NCI-H146 treated with DMSO at 0.1 percent for 48 hours (cell line): ENCODE measurements around the gene SPSB1.
"Not testable (repeated sequence)": the region's sequence is repeated elsewhere in the genome, so short reads cannot be mapped to it uniquely, and the experiment has no call there.

Experiments
- DNase-seq: peaks from one replicate; lab custom pipeline; 2025; ENCODE audit not compliant: unreplicated experiment; lab: John Stamatoyannopoulos, UW

SPSB1 gene

GRCh38 chr1:9362488-9362887 is 69.8 kb downstream of the SPSB1 start:
- DNase-seq = no peak

DNA sequence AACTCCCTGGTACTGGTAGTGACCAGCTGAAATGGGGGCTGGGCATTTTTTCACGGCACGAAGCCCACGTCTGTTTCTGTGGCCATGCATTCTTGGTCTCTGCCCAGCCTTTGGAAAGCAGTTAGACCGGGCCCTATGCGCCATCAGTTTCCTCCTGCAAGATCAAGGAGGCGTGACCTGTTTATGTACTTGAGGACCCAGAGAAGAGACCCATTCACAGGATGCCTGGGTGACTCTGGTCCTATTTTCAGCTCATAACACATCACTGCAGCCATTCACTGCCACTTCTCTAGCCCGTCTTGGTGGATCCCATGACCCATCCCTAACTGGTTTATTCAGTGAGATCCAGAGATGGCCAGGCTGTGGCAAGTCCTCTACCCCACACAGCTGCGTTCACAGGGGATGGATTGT is 70.4 kb downstream of the SPSB1 start:
- no peak for DNase-seq

- DNase-seq = no peak
These were observed 73.6 kb downstream of the SPSB1 start for GRCh38 chr1:9366298-9366697.

- no peak for DNase-seq
These were observed 74.5 kb downstream of the SPSB1 start for GRCh38 chr1:9366943-9367780.

GRCh38 chr1:9367806-9368205 is 75.1 kb downstream of the SPSB1 start:
- no peak for DNase-seq

DNA sequence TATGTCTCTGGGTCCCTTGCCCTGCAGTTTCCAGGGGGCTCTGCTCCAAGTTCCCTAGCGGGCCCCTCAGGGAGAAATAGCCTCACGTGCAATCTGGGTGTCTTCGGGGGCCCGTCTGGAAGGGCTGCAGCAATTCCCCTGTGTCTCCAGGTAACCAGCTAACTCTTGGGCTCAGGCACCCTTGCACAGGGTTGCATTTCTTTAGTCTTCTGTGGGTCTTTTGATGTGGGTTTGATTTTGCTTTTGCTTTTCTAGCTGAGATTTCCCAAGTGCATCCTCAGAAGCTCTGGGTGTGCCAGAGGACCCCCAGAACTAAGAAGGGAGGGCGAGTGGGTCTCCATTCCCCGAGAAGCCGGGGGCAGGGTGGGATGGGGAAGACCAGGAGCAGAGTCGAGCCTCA is 75.7 kb downstream of the SPSB1 start:
- DNase-seq = no peak

GRCh38 chr1:9369964-9370788 is 77.5 kb downstream of the SPSB1 start:
- DNase-seq = no peak

- DNase-seq = no peak
These were observed 78.8 kb downstream of the SPSB1 start for GRCh38 chr1:9371391-9371935.

GRCh38 chr1:9371951-9372350 is 79.3 kb downstream of the SPSB1 start:
- no peak for DNase-seq

- DNase-seq = no peak
These were observed 80.9 kb downstream of the SPSB1 start for GRCh38 chr1:9373619-9374018.

DNA sequence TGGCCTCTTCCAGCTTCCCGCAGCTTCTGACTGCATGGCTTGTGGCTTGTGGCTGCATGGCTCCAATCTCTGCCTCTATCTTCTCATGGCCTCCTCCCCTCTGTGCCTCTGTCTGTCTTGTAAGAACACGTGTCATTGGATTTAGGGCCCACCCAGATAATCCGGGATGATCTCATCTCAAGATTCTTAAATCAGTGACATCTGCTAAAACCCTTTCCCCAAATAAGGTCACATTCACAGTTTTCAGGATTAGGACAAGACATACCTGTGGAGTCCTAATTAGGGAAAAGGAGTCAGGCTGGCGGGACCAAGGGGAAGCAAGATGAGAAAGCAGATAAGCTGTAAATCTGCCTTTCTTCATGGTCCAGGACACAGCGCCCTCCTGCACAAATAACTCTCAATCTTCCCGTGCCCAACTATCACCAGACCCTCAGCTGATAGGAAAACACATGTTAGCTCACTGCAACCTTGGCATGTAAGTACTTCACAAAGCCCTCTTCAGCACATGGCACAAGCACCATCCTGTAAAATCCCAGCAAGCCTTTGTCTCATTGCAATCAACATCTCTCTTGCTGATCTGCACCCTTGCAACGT is 82.2 kb downstream of the SPSB1 start:
- no peak for DNase-seq

- no peak for DNase-seq
These were observed 83.2 kb downstream of the SPSB1 start for GRCh38 chr1:9375912-9376311.

- no peak for DNase-seq
These were observed 83.7 kb downstream of the SPSB1 start for GRCh38 chr1:9376430-9376829.

DNA sequence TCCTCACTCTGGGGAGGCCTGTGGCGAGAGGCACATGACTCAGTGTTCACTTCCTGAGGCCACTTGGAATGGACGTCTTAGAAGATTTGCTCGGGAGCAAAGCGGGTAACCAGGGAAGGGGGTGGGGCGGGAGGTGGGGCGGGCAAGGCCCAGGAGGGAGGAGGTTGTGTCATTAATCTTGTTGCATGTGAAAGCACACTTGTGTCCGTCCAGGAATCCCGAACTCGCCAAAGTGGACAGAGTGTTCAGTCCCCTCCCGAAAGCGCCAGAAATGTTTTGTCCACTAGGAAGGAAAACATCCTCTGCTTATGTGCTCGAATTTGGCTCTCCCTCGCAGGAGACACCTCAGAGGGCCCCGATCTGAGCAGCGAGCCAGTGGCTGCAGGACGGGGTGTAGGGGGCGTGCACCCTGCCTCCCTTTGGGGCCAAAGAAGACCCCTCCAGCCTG is 84.2 kb downstream of the SPSB1 start:
- no peak for DNase-seq

DNA sequence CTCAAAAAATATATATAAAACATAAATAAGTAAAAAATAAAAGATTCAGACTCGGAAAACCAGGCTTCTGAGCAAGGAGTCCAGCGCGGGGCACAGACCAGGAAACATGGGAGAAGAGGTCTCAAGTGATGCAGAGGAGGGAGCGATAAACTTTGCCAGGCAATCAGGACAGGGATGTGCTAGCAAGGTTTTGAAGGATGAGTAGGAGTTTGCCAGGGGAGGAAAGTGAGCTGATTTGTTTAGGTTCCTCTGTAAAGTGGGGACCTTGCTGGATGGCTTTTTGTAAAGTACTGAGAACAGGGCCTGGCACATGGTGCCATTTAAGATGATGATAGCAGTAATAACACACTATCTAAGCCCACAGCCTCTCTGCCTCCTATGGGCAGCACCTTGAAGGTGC is 86.1 kb downstream of the SPSB1 start:
- DNase-seq = no peak

- DNase-seq = no peak
These were observed 88.0 kb downstream of the SPSB1 start for GRCh38 chr1:9380711-9381110.

- DNase-seq = no peak
These were observed 90.2 kb downstream of the SPSB1 start for GRCh38 chr1:9382643-9383491.

- no peak for DNase-seq
These were observed 91.4 kb downstream of the SPSB1 start for GRCh38 chr1:9384128-9384527.

- no peak for DNase-seq
These were observed 92.1 kb downstream of the SPSB1 start for GRCh38 chr1:9384751-9385245.

GRCh38 chr1:9385392-9385791 is 92.7 kb downstream of the SPSB1 start:
- not testable (repeated sequence) for DNase-seq
